NB4 (cell line): Measurements from ENCODE around the gene TEX19.

Experiments
- CTCF ChIP-seq: IDR thresholded peaks from one replicate; pipeline ENCODE4 v1.5.1; 2012; ENCODE audit warnings: low read depth, low read length
- MYC ChIP-seq: IDR thresholded peaks from 2 replicates; pipeline ENCODE4 v1.6.1; 2011; ENCODE audit warnings: low read depth, low read length
- POLR2A ChIP-seq: IDR thresholded peaks from 2 replicates; pipeline ENCODE4 v1.6.1; 2011; ENCODE audit warnings: mild to moderate bottlenecking; ENCODE audit not compliant: insufficient read length; ENCODE audit errors: extremely low read depth
- TF ChIP-seq, protein P1 (sequence below): IDR thresholded peaks from 2 replicates; pipeline ENCODE4 v1.6.1; 2011; ENCODE audit warnings: low read depth, low read length

DNA sequence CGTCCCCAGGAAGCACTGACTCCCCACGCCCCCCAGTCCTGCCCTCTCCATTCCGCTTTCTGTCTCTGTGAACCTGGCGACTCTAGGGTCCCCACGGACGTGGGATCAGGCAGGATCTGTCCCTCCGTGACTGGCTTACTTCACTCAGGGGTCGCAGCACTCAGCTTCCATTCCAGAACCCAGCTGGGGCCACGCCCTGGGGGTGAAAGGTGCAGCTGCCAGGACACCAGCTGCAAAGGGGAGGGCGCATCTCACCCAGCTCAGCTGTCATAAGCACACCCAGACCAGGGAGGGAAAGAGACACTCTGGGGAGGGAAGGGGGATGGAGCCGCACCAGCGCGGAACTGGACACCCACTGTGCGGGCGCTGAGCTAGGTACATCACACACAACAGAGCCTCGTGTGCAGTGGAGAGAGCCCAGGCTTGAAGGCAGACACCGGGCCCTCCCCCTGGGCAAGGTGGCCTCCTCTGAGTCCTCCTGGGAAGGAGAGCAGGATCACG is 40.6 kb downstream of the TEX19 start:
- TF ChIP-seq, protein P1, sequence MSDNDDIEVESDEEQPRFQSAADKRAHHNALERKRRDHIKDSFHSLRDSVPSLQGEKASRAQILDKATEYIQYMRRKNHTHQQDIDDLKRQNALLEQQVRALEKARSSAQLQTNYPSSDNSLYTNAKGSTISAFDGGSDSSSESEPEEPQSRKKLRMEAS, result no peak
- TF ChIP-seq CTCF, result no peak
- no peak for TF ChIP-seq POLR2A
- TF ChIP-seq MYC, result no peak
